Liver (tissue), 3 donors: ENCODE measurements around the gene COL8A2.

Experiments used
- FOXA1 ChIP-seq: IDR thresholded peaks from 2 replicates; pipeline ENCODE4 v1.6.1; 2016; ENCODE audit warnings: antibody characterized with exemption
- FOXA2 ChIP-seq: IDR thresholded peaks from 2 replicates; pipeline ENCODE4 v1.6.1; 2016; ENCODE audit warnings: antibody characterized with exemption
- GABPA ChIP-seq, 2 donors: IDR thresholded peaks in 1 of 2; conservative IDR thresholded peaks in 1 of 2; 2 replicates each; pipeline ENCODE4 v1.6.1; 2016; ENCODE audit warnings: antibody characterized with exemption in 2 of 2, mild to moderate bottlenecking in 1 of 2, moderate library complexity in 1 of 2
- HNF4A ChIP-seq, 2 donors: conservative IDR thresholded peaks; 2 replicates each; pipeline ENCODE4 v1.6.1; 2016; ENCODE audit warnings: antibody characterized with exemption in 2 of 2, mild to moderate bottlenecking in 2 of 2
- HNF4G ChIP-seq: IDR thresholded peaks from 2 replicates; pipeline ENCODE4 v1.6.1; 2016; ENCODE audit warnings: antibody characterized with exemption
- RAD21 ChIP-seq, 2 donors: IDR thresholded peaks; 2 replicates each; pipeline ENCODE4 v1.6.1; 2016; ENCODE audit warnings: antibody characterized with exemption in 2 of 2, mild to moderate bottlenecking in 2 of 2
- SP1 ChIP-seq: IDR thresholded peaks from 2 replicates; pipeline ENCODE4 v1.6.1; 2018; ENCODE audit warnings: antibody characterized with exemption, mild to moderate bottlenecking
- TAF1 ChIP-seq: conservative IDR thresholded peaks from 2 replicates; pipeline ENCODE4 v1.6.1; 2016; ENCODE audit warnings: antibody characterized with exemption, mild to moderate bottlenecking
- YY1 ChIP-seq: IDR thresholded peaks from 2 replicates; pipeline ENCODE4 v1.6.1; 2016; ENCODE audit warnings: antibody characterized with exemption, mild to moderate bottlenecking
- TF ChIP-seq, protein P1 (sequence below): fragments of 150-350 bp; IDR thresholded peaks from 2 replicates; pipeline ENCODE4 v1.5.1; 2017; ENCODE audit warnings: improper control_type of control experiment, low read depth, low read length; ENCODE audit not compliant: missing input control
- TF ChIP-seq, protein P2 (sequence below): IDR thresholded peaks from 2 replicates; pipeline ENCODE4 v1.6.1; 2016; ENCODE audit warnings: antibody characterized with exemption
- TF ChIP-seq, protein P3 (sequence below): IDR thresholded peaks from 2 replicates; pipeline ENCODE4 v1.6.1; 2016; ENCODE audit warnings: antibody characterized with exemption, mild to moderate bottlenecking
- TF ChIP-seq, protein P4 (sequence below): IDR thresholded peaks from 2 replicates; pipeline ENCODE4 v1.6.1; 2016; ENCODE audit warnings: antibody characterized with exemption
- donor health status: healthy.
- donor health status: healthy.

DNA sequence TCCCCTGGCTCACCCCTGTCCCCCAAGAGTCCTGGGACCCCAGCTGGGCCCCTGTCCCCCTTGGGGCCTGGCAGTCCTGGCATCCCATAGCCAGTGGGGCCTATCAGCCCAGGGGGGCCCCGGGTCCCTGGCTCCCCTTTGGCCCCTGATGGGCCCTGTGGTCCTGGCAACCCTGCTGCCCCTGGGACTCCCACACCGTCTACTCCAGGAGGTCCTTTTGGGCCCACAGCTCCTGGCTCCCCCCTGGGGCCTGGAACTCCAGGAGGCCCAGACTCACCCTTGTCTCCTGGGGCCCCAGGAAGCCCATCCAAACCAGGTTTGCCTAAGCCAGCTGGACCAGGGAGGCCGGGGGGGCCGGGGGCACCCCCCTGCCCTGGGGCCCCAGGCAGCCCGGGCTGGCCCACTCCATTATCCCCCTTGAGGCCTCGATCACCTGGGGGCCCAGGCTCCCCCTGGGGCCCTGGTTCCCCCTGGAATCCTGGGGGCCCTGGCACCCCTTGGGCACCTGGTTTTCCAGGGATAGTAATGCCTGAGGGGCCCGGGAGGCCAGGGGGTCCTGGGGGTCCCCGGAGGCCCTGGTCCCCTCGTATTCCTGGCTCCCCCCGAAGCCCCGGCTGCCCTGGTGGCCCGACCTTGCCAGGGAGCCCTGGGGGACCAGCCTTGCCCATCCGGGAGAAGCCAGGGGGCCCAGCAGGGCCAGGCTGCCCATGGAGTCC lies 26.2 kb downstream of the COL8A2 start:
- TF ChIP-seq, protein P1, sequence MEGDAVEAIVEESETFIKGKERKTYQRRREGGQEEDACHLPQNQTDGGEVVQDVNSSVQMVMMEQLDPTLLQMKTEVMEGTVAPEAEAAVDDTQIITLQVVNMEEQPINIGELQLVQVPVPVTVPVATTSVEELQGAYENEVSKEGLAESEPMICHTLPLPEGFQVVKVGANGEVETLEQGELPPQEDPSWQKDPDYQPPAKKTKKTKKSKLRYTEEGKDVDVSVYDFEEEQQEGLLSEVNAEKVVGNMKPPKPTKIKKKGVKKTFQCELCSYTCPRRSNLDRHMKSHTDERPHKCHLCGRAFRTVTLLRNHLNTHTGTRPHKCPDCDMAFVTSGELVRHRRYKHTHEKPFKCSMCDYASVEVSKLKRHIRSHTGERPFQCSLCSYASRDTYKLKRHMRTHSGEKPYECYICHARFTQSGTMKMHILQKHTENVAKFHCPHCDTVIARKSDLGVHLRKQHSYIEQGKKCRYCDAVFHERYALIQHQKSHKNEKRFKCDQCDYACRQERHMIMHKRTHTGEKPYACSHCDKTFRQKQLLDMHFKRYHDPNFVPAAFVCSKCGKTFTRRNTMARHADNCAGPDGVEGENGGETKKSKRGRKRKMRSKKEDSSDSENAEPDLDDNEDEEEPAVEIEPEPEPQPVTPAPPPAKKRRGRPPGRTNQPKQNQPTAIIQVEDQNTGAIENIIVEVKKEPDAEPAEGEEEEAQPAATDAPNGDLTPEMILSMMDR: no peak
- no peak for TF ChIP-seq YY1
- no peak for TF ChIP-seq GABPA (IDR thresholded peaks at IDR 0.05 in 1 of 2, conservative IDR thresholded peaks at IDR 0.05 in 1 of 2)
- no peak for TF ChIP-seq RAD21 (IDR thresholded peaks at IDR 0.05)
- TF ChIP-seq HNF4G: no peak
- TF ChIP-seq SP1: no peak
- TF ChIP-seq TAF1: no peak
- TF ChIP-seq, protein P2, sequence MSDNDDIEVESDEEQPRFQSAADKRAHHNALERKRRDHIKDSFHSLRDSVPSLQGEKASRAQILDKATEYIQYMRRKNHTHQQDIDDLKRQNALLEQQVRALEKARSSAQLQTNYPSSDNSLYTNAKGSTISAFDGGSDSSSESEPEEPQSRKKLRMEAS: no peak
- TF ChIP-seq, protein P3, sequence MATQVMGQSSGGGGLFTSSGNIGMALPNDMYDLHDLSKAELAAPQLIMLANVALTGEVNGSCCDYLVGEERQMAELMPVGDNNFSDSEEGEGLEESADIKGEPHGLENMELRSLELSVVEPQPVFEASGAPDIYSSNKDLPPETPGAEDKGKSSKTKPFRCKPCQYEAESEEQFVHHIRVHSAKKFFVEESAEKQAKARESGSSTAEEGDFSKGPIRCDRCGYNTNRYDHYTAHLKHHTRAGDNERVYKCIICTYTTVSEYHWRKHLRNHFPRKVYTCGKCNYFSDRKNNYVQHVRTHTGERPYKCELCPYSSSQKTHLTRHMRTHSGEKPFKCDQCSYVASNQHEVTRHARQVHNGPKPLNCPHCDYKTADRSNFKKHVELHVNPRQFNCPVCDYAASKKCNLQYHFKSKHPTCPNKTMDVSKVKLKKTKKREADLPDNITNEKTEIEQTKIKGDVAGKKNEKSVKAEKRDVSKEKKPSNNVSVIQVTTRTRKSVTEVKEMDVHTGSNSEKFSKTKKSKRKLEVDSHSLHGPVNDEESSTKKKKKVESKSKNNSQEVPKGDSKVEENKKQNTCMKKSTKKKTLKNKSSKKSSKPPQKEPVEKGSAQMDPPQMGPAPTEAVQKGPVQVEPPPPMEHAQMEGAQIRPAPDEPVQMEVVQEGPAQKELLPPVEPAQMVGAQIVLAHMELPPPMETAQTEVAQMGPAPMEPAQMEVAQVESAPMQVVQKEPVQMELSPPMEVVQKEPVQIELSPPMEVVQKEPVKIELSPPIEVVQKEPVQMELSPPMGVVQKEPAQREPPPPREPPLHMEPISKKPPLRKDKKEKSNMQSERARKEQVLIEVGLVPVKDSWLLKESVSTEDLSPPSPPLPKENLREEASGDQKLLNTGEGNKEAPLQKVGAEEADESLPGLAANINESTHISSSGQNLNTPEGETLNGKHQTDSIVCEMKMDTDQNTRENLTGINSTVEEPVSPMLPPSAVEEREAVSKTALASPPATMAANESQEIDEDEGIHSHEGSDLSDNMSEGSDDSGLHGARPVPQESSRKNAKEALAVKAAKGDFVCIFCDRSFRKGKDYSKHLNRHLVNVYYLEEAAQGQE: no peak
- TF ChIP-seq, protein P4, sequence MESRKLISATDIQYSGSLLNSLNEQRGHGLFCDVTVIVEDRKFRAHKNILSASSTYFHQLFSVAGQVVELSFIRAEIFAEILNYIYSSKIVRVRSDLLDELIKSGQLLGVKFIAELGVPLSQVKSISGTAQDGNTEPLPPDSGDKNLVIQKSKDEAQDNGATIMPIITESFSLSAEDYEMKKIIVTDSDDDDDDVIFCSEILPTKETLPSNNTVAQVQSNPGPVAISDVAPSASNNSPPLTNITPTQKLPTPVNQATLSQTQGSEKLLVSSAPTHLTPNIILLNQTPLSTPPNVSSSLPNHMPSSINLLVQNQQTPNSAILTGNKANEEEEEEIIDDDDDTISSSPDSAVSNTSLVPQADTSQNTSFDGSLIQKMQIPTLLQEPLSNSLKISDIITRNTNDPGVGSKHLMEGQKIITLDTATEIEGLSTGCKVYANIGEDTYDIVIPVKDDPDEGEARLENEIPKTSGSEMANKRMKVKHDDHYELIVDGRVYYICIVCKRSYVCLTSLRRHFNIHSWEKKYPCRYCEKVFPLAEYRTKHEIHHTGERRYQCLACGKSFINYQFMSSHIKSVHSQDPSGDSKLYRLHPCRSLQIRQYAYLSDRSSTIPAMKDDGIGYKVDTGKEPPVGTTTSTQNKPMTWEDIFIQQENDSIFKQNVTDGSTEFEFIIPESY: no peak
- no peak for TF ChIP-seq FOXA2
- TF ChIP-seq FOXA1: no peak
- TF ChIP-seq HNF4A (conservative IDR thresholded peaks at IDR 0.05): no peak
